K562 (cell line): Measurements from ENCODE around the gene KCNH2. TPM values are rescaled to one million over a fixed set of nuclear protein-coding genes. Genes with fewer than 3 reads are reported as not detected.
A peak's percentile ranks its signal among the peaks of the same experiment; 100 is the strongest.

ENCODE experiments used
- CBX1 ChIP-seq: sonication (generic); IDR thresholded peaks from 2 replicates; pipeline ENCODE4 v1.6.1; 2016; ENCODE audit warnings: antibody characterized with exemption, low read depth, mild to moderate bottlenecking
- CTBP1 ChIP-seq: fragments of 450-650 bp; IDR thresholded peaks from 2 replicates; pipeline ENCODE4 v1.6.1; 2016; ENCODE audit warnings: borderline replicate concordance
- HDAC1 ChIP-seq, 2 experiments: fragments of 450-650 bp; IDR thresholded peaks; 2 replicates each; pipeline ENCODE4 v1.6.1; 2016 to 2017; ENCODE audit warnings: inconsistent platforms in 1 of 2, mild to moderate bottlenecking in 1 of 2, moderate library complexity in 1 of 2
- JUN ChIP-seq, 2 experiments: sonication (generic) in 1 of 2; formaldehyde crosslinking in 1 of 2; IDR thresholded peaks; 2 replicates each; pipeline versions ENCODE4 v1.6.1 to v1.8.0; 2012 to 2022; ENCODE audit warnings: borderline replicate concordance in 2 of 2, mild to moderate bottlenecking in 2 of 2, improper control_type of control experiment in 1 of 2, low read depth in 1 of 2, low read length in 1 of 2, missing genetic modification reagents in 1 of 2
- MGA ChIP-seq: fragments of 450-650 bp; IDR thresholded peaks from 2 replicates; pipeline ENCODE4 v1.6.1; 2016; ENCODE audit warnings: mild to moderate bottlenecking, moderate library complexity
- NONO ChIP-seq, 2 experiments: fragments of 200-400 bp in 1 of 2; fragments of 450-650 bp in 1 of 2; formaldehyde crosslinking in 1 of 2; IDR thresholded peaks; 2 replicates each; pipeline ENCODE4 v1.6.1; 2017; ENCODE audit warnings: low read depth in 2 of 2, mild to moderate bottlenecking in 2 of 2, moderate library complexity in 2 of 2, low read length in 1 of 2
- POU5F1 ChIP-seq: fragments of 150-350 bp; IDR thresholded peaks from 2 replicates; pipeline ENCODE4 v1.6.1; 2014; ENCODE audit warnings: borderline replicate concordance, low read length, low read depth, mild to moderate bottlenecking; ENCODE audit not compliant: partially characterized antibody
- THAP12 ChIP-seq: fragments of 250-450 bp; sonication (Bioruptor Pico); IDR thresholded peaks from 2 replicates; pipeline ENCODE4 v1.9.0; 2021; ENCODE audit warnings: mild to moderate bottlenecking, inconsistent platforms
- USF1 ChIP-seq: sonication (generic); formaldehyde crosslinking; IDR thresholded peaks from 2 replicates; pipeline ENCODE4 v1.9.0; 2022; ENCODE audit warnings: mild to moderate bottlenecking, missing genetic modification reagents
- ZNF277 ChIP-seq: fragments of 250-450 bp; sonication (Bioruptor Pico); IDR thresholded peaks from 2 replicates; pipeline ENCODE4 v1.8.0; 2022; ENCODE audit warnings: inconsistent platforms, mild to moderate bottlenecking, moderate library complexity, borderline replicate concordance
- ZSCAN29 ChIP-seq: fragments of 450-650 bp; IDR thresholded peaks from 2 replicates; pipeline ENCODE4 v1.6.1; 2017
- polyA plus RNA-seq, 8 experiments: library from polyadenylated mRNA; depleted of rRNA in 4 of 8; stranded (reverse) in 5 of 8; unstranded in 3 of 8; fragments of >200 nt; fragmentation: Nextera tagmentation in 2 of 8; fragmentation: Illumina TruSeq in 1 of 8; extraction: Ambion mirVana in 2 of 8; extraction: Trizol in 1 of 8; gene quantifications; 2 replicates each; pipeline versions ENCODE4 v1.2.1 to v1.2.3, GENCODE V29; 2011 to 2014; ENCODE audit warnings: inconsistent platforms in 1 of 8, missing spikeins in 1 of 8
- total RNA-seq, 7 experiments: library from RNA; depleted of rRNA in 6 of 7; stranded (reverse); fragments of >200 nt in 6 of 7; fragmentation: Illumina TruSeq in 2 of 7; extraction: Trizol in 2 of 7; gene quantifications; 2 replicates each; pipeline versions ENCODE4 v1.2.1 to v1.2.3, GENCODE V29; 2011 to 2021; ENCODE audit warnings: low replicate concordance in 1 of 7

Gene KCNH2
- total and polyA plus RNA-seq, 9 of the 15 experiments (the other 6 are each of a cell fraction or from before 2014, with no cell fraction given) = 18.1 to 368 (median 218) TPM

GRCh38 chr7:150910996-150911422 lies 67.1 kb downstream of the KCNH2 start (continued):
- TF ChIP-seq MGA (peak; percentile 84), USF1 (CRISPR knock-in tag) (peak; percentile 63; the same call in 1 of the 2 replicates), THAP12 (CRISPR knock-in tag) (peak; percentile 18; the same call in 1 of the 2 replicates), ZNF277 (no peak), CBX1 (0 out of 2 replicates have a peak, but pooled peaks have one; percentile 30), JUN (IDR thresholded peaks at IDR 0.05; ENCODE audit: borderline replicate concordance, low read depth, low read length) (no peak), JUN (CRISPR knock-in tag; IDR thresholded peaks at IDR 0.05; ENCODE audit: borderline replicate concordance) (0 out of 2 replicates have a peak, but pooled peaks have one; percentile 33), HDAC1 (IDR thresholded peaks at IDR 0.05) (0 out of 4 replicates have a peak, but pooled peaks of 1 of the 2 experiments have one; percentile 43), NONO (IDR thresholded peaks at IDR 0.05; ENCODE audit: low read depth in 2 of 2, low read length in 1 of 2) (no peak), CTBP1 (peak; percentile 65; the same call in 1 of the 2 replicates), POU5F1 (no peak), ZSCAN29 (no peak)
